ENCODE results near the gene CTAG1B.
"Not testable (repeated sequence)": the region's sequence is repeated elsewhere in the genome, so short reads cannot be mapped to it uniquely, and the experiment has no call there.

The CTAG1B gene

GRCh38 chrX:154590415-154590814, 28.7 kb downstream of the CTAG1B start:
- not testable (repeated sequence) for DNase-seq

- not testable (repeated sequence) for DNase-seq
Observed at GRCh38 chrX:154584585-154585183, 34.4 kb downstream of the CTAG1B start, which contains the start of gene CTAG1A. Gene CTAG1A (plus strand): TSS chrX:154585133. CDS start chrX:154585207, 74 bp downstream.

GRCh38 chrX:154582994-154583393, 36.1 kb downstream of the CTAG1B start:
- not testable (repeated sequence) for DNase-seq

GRCh38 chrX:154575076-154575475, 44.0 kb downstream of the CTAG1B start:
- not testable (repeated sequence) for DNase-seq

GRCh38 chrX:154573061-154573460, 46.0 kb downstream of the CTAG1B start:
- not testable (repeated sequence) for DNase-seq

- DNase-seq, result not testable (repeated sequence)
Observed at GRCh38 chrX:154570361-154570760, 48.7 kb downstream of the CTAG1B start.
